HAP-1 (cell line): Measurements from ENCODE around the gene CCL4.
"Not testable (repeated sequence)": the region's sequence is repeated elsewhere in the genome, so short reads cannot be mapped to it uniquely, and the experiment has no call there.

ENCODE experiments used
- DNase-seq, 2 experiments: peaks; one replicate each; pipeline ENCODE4 v3.0.0-alpha.2; 2016 to 2020; ENCODE audit warnings: low spot score in 2 of 2
- H3K27me3 ChIP-seq: fragments of 250-450 bp; sonication (Bioruptor Pico); 2 replicates; pipeline ENCODE4 v1.5.1; 2020; ENCODE audit warnings: low read depth, mild to moderate bottlenecking, moderate library complexity
- H3K36me3 ChIP-seq: fragments of 250-450 bp; sonication (Bioruptor Pico); replicated peaks from 2 replicates; pipeline ENCODE4 v1.5.1; 2020; ENCODE audit warnings: mild to moderate bottlenecking
- H3K4me1 ChIP-seq: fragments of 250-450 bp; sonication (Bioruptor Pico); 2 replicates; pipeline ENCODE4 v1.5.1; 2020; ENCODE audit warnings: mild to moderate bottlenecking
- H3K4me3 ChIP-seq: fragments of 250-450 bp; sonication (Bioruptor Pico); 2 replicates; pipeline ENCODE4 v1.5.1; 2020; ENCODE audit warnings: mild to moderate bottlenecking, moderate library complexity
- H3K9me3 ChIP-seq: fragments of 250-450 bp; sonication (Bioruptor Pico); 2 replicates; pipeline ENCODE4 v1.5.1; 2020; ENCODE audit warnings: mild to moderate bottlenecking, moderate library complexity
- in situ Hi-C: fragments of 300-500 bp; cut with MboI; formaldehyde crosslinking; loops from 3 replicates; pipeline ENCODE4 v1.14.3; 2020; ENCODE audit warnings: low sequenced_read_pairs, inconsistent platforms, mixed read lengths

The CCL4 gene

DNA sequence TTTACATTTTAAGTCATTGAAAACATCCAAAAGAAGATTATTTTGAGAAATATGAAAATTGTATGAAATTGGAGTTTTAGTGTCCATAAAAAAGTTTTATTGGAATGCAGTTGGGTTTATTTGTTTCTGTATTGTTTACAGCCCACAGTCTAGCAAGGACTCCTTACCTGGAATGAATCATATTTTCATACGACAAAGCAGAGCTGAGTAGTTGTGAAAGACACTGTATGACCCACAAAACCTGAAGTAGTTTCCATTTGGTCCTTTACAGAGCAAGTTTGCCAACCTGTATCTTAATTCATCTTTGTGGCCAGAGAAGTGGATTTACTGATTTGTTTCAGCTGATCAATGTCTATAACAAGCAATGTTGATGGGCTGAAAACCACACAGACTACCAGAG is 29.3 kb upstream of the CCL4 start:
- in situ Hi-C loops: no loop called here

GRCh38 chr17:36081681-36082471 is 21.8 kb upstream of the CCL4 start:
- H3K9me3 ChIP-seq, H3K4me1 ChIP-seq, in situ Hi-C loops, H3K36me3 ChIP-seq, DNase-seq, H3K27me3 ChIP-seq, H3K4me3 ChIP-seq: not testable (repeated sequence)

More for the DNA sequence above, 29.3 kb upstream of the CCL4 start:
- H3K27me3 ChIP-seq: no peaks in the 10 kb centered on the region; the same call in none of the 2 replicates
- H3K4me1 ChIP-seq: no peaks in the 10 kb centered on the region
- no peaks in the 10 kb centered on the region for H3K9me3 ChIP-seq
- DNase-seq: no peak
- H3K36me3 ChIP-seq: no peaks in the 10 kb centered on the region
- no peak overlapping the region for H3K4me3 ChIP-seq

DNA sequence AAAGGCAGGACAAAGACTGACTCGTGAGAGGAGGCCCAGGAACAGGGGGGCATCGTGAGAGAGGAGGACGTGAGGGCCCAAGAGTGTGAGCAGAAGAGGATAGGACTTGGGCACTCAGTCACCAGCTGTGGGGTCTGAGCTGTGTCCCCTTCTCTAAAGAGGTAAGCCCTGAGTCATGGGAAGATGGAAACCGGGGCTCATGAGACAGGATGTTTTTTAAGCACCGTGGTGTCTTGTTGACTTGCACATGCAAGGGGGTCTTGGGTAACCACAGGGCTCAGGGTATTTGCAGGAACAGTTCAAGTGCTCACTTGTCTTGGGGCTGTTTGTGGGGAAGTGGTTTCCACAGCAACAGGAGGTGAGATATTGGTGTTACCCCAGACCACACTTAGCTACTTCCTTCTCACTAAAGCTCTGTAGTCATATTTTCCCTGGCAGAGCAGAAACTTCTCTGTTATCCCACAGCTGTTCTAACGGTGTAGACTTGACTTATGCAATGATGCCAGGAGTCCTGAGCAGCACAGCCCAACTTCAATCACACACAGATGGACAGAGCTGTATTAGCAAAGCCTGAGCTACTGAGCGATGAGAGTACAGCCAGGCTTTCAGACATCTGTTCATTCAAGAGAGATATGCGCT is 21.0 kb upstream of the CCL4 start:
- H3K4me1 ChIP-seq, H3K4me3 ChIP-seq, H3K9me3 ChIP-seq, DNase-seq, in situ Hi-C loops, H3K27me3 ChIP-seq, H3K36me3 ChIP-seq: not testable (repeated sequence)

DNA sequence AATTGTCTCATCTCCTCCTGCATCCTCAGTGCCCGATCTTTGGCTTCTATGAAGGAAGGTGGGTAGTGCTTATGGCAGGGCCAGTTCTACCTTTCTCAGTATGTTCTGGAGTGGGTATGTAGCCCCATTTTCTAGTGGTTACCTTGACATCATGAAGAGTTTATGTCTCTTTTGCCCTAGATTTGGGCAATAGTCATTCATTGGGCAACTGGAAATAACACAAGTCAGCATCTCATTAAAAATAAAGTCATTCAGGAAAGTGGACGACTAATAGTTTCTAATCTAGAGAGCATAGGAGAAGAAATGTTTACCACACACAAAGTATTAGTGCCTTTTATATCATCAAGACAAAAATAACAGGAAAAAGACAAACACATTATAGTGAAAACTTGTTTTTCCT is 19.9 kb upstream of the CCL4 start:
- H3K9me3 ChIP-seq, H3K4me3 ChIP-seq, H3K4me1 ChIP-seq, in situ Hi-C loops, H3K36me3 ChIP-seq, DNase-seq, H3K27me3 ChIP-seq: not testable (repeated sequence)

DNA sequence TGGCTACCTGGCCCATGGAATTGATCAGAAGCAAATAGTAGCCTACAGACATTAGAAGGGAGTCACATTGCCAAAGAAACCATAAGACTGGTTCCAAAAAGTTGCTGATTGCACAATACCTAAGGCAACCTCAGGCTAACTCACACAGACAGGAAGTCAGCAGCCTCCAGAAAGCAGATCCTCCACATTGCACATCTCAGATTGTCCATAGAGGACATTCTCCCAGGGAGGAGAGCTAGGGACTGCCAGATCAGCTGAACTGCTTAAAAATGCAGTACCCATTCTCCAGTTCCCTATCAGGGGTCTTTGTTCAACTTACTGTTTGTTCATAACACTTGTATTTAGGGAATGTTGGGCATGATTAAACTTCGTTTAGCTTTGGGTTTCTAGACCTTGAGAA is 17.9 kb upstream of the CCL4 start:
- no peaks in the 10 kb centered on the region for H3K9me3 ChIP-seq
- in situ Hi-C loops: no loop called here
- H3K36me3 ChIP-seq: no peaks in the 10 kb centered on the region
- no peak overlapping the region for H3K4me3 ChIP-seq
- no peak for DNase-seq
- H3K4me1 ChIP-seq: no peaks in the 10 kb centered on the region
- H3K27me3 ChIP-seq: no peaks in the 10 kb centered on the region

DNA sequence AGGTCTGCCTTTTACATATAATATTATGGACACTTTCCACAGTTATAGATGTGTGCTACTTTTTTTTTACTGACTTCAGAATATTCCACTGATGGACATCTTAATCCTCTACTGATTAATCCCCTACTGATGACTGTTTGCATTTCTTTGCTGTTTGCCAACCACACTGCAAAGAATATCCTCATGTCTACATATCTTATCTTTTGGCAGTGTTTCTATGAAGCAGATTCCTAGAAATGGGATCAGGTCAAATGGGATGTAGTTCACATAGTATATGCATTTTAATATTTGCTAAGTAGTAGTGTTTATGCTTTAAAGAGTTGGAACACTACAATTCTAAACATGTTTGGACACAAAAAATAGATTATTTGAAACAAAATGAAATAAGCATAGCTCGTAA is 16.8 kb upstream of the CCL4 start:
- no peaks in the 10 kb centered on the region for H3K9me3 ChIP-seq
- in situ Hi-C loops: no loop called here

DNA sequence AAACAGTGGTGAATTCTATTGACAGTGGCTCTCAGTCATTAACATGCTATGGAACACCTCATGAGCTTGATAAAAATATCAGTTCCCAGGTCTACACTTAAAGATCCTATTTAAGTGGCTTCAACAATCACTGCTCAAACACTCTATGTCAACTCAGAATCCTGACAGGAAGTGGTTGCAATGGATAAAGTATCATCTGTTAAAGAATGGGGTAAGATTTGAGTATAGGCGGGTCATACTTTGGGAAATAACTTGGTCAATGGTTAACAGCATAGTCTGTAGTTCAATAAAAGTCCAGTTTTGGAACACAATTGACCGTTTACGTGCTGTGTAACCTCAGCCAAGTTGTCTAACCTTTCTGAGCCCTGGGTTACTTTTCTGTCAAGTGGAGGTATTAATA is 16.2 kb upstream of the CCL4 start:
- H3K4me1 ChIP-seq, H3K4me3 ChIP-seq, H3K36me3 ChIP-seq, H3K9me3 ChIP-seq, H3K27me3 ChIP-seq, DNase-seq, in situ Hi-C loops: not testable (repeated sequence)

More for the DNA sequence above, 16.8 kb upstream of the CCL4 start:
- Histone ChIP-seq H3K4me3 (no peak overlapping the region), H3K36me3 (no peaks in the 10 kb centered on the region), H3K4me1 (no peaks in the 10 kb centered on the region), H3K27me3 (peaks cover 3% of the 10 kb centered on the region; the same call in 1 of the 2 replicates)
- no peak for DNase-seq

- H3K9me3 ChIP-seq, H3K36me3 ChIP-seq, H3K27me3 ChIP-seq, H3K4me1 ChIP-seq, in situ Hi-C loops, DNase-seq, H3K4me3 ChIP-seq: not testable (repeated sequence)
These were observed 15.6 kb upstream of the CCL4 start for GRCh38 chr17:36087897-36088572.

GRCh38 chr17:36088670-36089338 is 14.8 kb upstream of the CCL4 start:
- no peak for DNase-seq
- Histone ChIP-seq H3K27me3 (peaks cover 3% of the 10 kb centered on the region; the same call in 1 of the 2 replicates), H3K4me1 (no peaks in the 10 kb centered on the region), H3K9me3 (no peaks in the 10 kb centered on the region), H3K36me3 (no peaks in the 10 kb centered on the region), H3K4me3 (no peak overlapping the region)
- in situ Hi-C loops: no loop called here

DNA sequence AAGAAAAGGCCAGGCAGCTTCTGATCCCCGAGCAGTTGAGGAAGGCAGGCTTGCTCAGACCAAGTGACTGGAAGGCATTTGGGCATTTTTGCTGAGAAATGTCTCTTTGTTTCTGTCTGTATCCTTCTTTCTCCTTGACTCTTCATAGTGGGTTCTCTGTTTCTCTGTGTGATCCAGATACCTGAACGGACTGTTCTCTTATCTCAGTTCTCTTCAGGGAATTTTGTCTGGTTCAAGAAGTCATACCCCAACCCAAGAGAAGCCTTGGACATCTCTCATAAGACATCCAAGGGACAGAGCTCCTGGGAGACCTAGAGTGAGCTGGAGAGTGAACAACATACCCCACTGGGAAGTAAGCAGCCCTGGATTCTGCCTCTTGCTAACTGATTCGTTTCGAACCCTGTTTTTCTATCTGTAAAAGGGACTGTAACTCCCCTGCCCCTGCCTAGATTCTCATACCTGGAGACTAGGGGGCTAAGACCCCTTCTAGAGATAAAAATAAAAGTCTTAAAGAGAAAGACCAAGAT is 14.2 kb upstream of the CCL4 start:
- H3K9me3 ChIP-seq: no peaks in the 10 kb centered on the region
- in situ Hi-C loops: no loop called here
- peaks cover 3% of the 10 kb centered on the region; the same call in 1 of the 2 replicates for H3K27me3 ChIP-seq
- no peak for DNase-seq
- no peaks in the 10 kb centered on the region for H3K4me1 ChIP-seq
- H3K36me3 ChIP-seq: no peaks in the 10 kb centered on the region
- no peak overlapping the region for H3K4me3 ChIP-seq

GRCh38 chr17:36089888-36090836 is 13.5 kb upstream of the CCL4 start, which contains the start of gene CCL3:
CCL3 (minus strand) TSS chr17:36090143; CDS start chr17:36090058, 85 bp downstream.
- Histone ChIP-seq H3K4me1 (no peaks in the 10 kb centered on the region), H3K36me3 (no peaks in the 10 kb centered on the region), H3K27me3 (peaks cover 3% of the 10 kb centered on the region; the same call in 1 of the 2 replicates), H3K9me3 (no peaks in the 10 kb centered on the region), H3K4me3 (no peak within 1 kb of the TSS)
- in situ Hi-C loops: no loop called here
- no peak for DNase-seq

GRCh38 chr17:36092230-36092629 is 11.4 kb upstream of the CCL4 start:
- H3K4me3 ChIP-seq: no peak overlapping the region
- H3K9me3 ChIP-seq: no peaks in the 10 kb centered on the region
- no peaks in the 10 kb centered on the region for H3K4me1 ChIP-seq
- DNase-seq: no peak
- in situ Hi-C loops: no loop called here
- H3K27me3 ChIP-seq: peaks cover 3% of the 10 kb centered on the region; the same call in 1 of the 2 replicates
- H3K36me3 ChIP-seq: no peaks in the 10 kb centered on the region
